NCI-H146 treated with DMSO at 0.1 percent for 48 hours (cell line): ENCODE results near the gene MAST3.

Experiments used
- DNase-seq: peaks from one replicate; lab custom pipeline; 2025; ENCODE audit not compliant: unreplicated experiment; lab: John Stamatoyannopoulos, UW

Gene MAST3

GRCh38 chr19:18135712-18136584 lies 38.4 kb downstream of the MAST3 start:
- no peak for DNase-seq

- DNase-seq = no peak
Measured at GRCh38 chr19:18137242-18137641, 39.7 kb downstream of the MAST3 start.

DNA sequence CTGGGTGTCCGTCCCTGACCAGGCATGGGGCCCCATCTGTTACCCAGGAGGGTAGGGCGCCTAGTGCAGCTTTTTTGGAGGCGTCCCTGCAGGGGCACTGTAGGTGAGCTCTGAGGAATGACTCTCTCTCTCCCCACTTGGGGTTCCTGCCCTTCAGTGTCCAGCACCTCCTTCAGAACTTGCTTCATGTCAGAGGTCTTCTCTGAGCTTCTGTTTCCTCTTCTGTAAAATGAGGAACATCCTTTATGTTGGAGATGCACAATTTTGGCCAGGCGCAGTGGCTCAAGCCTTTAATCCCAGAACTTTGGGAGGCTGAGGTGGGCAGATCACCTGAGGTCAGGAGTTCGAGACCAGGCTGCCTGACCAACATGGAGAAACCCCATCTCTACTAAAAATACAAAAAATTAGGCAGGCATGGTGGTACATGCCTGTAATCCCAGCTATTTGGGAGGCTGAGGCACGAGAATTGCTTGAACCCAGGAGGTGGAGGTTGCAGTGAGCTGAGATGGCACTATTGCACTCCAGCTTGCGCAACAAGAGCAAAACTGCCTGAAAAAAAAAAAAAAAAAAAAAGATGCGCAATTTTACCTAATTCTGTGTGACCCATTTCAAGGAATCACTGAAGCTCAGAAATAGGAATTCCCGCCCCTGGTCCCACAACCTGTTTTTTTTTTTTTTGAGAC lies 40.2 kb downstream of the MAST3 start:
- DNase-seq = no peak

- no peak for DNase-seq
Measured at GRCh38 chr19:18140473-18140872, 42.9 kb downstream of the MAST3 start.

GRCh38 chr19:18141031-18141430 lies 43.5 kb downstream of the MAST3 start:
- no peak for DNase-seq

GRCh38 chr19:18143902-18144301 lies 46.3 kb downstream of the MAST3 start:
- no peak for DNase-seq

DNA sequence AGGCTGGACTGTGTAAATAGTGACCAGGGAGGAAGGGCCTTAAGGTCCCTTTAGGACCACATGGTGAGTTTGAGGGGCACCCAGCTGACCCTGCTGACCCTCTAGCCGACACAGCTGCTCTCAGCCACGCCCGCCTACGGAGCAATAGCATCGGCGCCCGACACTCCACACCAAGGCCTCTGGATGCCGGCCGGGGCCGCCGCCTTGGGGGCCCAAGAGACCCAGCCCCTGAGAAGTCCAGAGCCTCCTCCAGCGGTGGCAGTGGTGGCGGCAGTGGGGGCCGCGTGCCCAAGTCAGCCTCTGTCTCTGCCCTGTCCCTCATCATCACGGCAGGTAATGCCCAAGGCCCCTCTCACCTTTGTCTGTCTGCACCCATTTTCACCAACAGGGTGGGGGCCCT lies 46.8 kb downstream of the MAST3 start:
- DNase-seq = no peak

DNA sequence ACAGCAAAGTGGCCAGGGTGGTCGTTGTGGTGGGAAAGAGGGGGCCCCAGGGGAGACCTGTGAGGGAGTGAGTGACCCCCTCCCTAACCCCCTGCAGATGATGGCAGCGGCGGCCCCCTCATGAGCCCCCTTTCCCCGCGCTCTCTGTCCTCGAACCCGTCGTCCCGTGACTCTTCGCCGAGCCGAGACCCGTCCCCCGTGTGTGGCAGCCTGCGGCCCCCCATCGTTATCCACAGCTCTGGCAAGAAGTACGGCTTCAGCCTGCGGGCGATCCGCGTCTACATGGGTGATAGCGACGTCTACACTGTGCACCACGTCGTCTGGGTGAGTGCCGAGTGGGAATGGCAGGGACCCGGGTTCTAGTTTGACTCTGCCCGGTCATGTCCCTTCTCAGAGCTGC lies 47.3 kb downstream of the MAST3 start:
- no peak for DNase-seq

DNA sequence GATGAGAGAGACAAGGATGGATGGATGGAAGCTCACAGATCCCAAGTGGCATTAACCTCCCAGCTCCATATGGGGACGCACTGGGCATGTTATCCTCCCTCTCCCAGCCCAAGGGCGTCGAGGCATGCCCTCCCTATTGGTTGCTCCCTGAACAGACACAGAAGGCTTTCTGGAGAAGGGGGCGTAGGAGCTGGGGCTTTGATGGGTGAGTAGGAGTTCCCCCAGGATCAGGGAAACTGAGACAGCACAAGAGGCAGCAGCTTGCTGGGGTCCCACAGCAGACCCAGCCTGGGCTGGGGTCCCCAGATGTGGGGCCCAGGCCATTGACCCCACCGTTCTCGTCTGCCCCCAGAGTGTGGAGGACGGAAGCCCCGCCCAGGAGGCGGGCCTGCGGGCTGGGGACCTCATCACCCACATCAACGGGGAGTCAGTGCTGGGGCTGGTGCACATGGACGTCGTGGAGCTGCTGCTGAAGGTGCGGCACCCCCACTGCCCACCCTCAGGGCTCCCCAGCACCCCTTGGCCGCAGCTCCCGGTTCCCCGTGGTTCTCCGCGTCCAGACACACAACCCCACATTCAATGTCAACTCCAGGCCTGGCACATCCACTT lies 47.9 kb downstream of the MAST3 start:
- DNase-seq = no peak

GRCh38 chr19:18147396-18147795 lies 49.8 kb downstream of the MAST3 start:
- no peak for DNase-seq

- no peak for DNase-seq
Measured at GRCh38 chr19:18149596-18149975, 52.0 kb downstream of the MAST3 start.

DNA sequence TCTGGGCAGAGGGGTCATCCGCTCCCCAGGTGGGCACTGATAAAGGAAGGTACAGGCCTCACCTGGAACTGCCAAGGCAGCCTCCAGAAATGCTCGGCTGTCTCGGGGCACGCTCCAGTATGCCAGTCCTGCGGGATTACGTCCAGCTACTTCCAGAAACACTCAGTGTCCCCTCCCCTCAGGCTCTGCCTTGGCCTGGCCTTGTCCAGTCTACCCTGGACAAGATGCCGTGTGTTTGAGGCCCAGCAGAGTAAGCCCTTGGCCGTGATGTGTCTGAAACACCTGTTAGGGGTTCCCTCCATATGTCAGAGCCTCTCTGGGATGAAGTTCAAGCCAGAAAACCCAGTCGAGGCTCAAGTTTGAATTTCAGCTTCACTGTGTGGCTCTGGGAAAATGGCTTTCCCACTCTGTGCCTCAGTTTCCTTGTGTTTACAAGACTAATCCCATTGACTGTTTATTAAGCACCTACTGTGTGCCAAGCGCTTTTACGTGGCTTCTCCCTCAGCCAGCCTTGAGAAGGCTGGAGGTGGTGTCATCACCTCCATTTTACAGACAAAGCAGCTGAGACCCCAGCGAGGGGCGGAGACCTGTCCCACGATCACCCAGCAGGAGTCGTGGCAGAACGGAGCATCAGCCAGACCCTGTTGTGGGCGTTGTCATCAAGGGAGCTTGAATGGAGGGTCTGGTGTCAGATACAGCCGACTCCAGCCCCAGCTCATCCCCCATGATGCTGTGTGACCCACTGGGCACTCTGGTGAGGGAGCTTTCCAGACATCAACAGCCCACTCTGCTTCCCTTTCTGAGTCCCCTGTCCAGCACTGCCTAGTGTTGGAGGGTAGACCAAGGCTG lies 53.4 kb downstream of the MAST3 start:
- no peak for DNase-seq

DNA sequence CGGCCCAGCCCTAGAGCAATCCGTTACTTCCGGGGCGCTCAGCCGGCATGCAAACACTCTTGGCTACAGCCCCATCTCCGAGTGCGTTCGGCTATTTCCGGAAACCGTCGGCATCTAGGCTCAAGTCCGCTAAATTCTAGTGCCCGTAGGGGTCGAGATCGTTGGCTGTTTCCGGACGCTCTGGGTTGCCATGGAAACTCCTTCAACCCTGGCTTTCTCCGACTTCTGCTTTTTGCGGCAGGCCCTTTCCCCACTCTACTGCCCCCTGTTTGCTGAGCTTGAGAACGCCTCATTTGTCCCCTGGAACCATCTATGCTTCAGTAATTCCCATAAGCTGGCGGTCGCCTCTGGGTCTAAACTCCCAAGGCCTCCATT lies 54.9 kb downstream of the MAST3 start:
- peak; percentile 98 for DNase-seq

- DNase-seq = peak; percentile 99
Measured at GRCh38 chr19:18152817-18153555, 55.4 kb downstream of the MAST3 start, which contains the start of gene PIK3R2. TSS of gene PIK3R2 (plus strand) at chr19:18153163. CDS start at chr19:18155880, 2,717 bp downstream.

DNA sequence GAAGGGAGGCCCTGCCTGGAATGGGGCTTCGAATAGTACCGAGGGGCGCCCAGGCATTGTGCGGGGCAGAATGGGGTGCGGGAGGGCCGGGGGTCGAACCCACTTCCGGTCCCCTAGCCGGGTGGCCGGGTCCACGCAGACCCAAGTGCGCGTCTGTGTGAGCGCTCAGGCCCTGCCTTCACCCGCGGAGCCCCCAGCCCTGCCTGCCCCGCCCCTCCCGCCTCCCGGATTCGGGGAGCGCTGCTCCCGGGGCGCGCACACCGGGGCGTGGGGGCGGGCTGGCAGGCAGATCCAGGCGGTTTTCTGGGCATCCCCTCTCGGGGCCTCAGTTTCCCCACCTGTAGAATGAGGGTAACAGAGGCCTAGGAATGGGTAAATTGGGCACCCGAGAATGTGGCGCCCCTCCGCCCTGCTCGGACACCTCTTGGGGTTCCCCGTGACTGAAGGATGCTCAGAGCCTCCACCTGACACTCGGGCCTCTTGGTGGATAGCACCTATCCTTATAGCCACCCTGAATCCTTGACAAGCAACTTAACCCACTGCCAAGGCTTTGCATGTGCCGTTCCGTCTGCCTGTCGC lies 56.1 kb downstream of the MAST3 start:
- no peak for DNase-seq

DNA sequence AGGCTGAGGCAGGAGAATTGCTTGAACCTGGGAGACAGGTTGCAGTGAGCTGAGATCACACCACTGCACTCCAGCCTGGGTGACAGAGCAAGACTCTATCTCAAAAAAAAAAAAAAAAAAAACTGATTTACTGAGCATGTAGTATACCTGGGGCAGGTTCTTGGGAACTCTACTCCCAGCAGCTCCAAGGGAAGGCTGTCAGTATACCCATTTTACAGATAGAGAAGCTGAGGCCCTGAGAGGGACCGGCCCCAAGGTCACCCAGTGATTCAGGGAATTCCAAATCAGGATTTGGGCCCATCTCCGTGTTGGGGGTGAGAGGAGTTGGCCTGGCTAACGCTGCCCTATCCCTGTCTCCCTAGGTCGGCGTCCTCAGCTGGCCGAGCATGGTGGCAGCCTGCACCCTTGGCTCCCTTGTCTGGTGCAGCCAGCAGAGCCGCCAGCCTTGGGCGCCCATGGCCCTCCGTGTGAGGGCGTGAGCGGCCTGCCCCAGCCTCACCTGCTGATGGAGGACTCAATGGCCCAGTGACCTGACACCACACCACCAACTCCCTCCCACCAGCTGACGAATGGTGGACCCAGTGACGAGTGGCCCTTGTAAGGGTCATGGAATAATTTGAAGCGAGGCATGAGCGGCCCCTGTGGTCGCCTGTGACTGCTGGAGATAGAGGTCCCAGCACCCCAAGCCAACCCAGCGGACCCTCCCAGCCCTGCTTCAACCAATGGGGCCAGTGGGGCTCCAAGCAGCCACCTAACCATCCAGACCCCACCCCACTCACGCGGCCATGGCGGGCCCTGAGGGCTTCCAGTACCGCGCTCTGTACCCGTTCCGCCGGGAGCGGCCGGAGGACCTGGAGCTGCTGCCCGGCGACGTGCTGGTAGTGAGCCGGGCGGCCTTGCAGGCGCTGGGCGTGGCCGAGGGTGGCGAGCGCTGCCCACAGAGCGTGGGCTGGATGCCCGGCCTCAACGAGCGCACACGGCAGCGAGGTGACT lies 57.8 kb downstream of the MAST3 start:
- no peak for DNase-seq

DNA sequence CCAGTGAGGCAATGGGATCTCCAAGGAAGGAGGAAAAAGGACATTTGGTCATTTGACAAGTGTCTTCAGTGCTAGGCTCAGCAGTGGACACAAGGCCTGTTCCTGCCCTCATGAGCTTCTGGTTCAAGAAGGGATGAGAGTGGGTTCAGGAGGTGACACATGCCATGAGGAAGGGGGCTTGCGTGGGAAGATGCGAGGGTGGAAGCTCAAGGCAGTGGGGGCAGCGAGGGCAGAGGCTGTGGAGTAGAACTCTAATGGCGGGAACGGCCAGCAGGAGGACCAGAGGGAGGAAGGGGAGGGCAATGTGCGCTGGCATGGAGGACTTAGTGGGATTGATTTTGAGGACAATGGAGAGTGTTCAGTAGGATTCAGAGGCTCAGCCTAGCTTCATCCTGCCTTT lies 58.7 kb downstream of the MAST3 start:
- no peak for DNase-seq

GRCh38 chr19:18156841-18157464 lies 59.4 kb downstream of the MAST3 start:
- peak; percentile 68 for DNase-seq
